Mesothelial cell of epicardium (in vitro differentiated cells): Measurements from ENCODE around the gene ADGRG4. TPM values are rescaled to one million over a fixed set of nuclear protein-coding genes. Genes with fewer than 3 reads are reported as not detected.
"Not testable (repeated sequence)": the region's sequence is repeated elsewhere in the genome, so short reads cannot be mapped to it uniquely, and the experiment has no call there.

Experiments
- DNase-seq, 2 experiments: peaks; one replicate each; pipeline ENCODE4 v3.0.0; 2021; ENCODE audit warnings: low spot score in 2 of 2; ENCODE audit not compliant: unreplicated experiment in 2 of 2
- H3K27ac Mint-ChIP-seq: 2 replicates; pipeline ENCODE4 v1.8.0; 2021; ENCODE audit warnings: mixed read lengths
- H3K27me3 Mint-ChIP-seq: 2 replicates; pipeline ENCODE4 v1.8.0; 2021; ENCODE audit warnings: low read depth, mixed read lengths
- H3K36me3 Mint-ChIP-seq: 2 replicates; pipeline ENCODE4 v1.8.0; 2021; ENCODE audit warnings: mixed read lengths
- H3K4me1 Mint-ChIP-seq: 2 replicates; pipeline ENCODE4 v1.8.0; 2021; ENCODE audit warnings: mixed read lengths
- H3K4me3 Mint-ChIP-seq: 2 replicates; pipeline ENCODE4 v1.8.0; 2021; ENCODE audit warnings: mild to moderate bottlenecking, moderate library complexity, mixed read lengths
- H3K9me3 Mint-ChIP-seq: 2 replicates; pipeline ENCODE4 v1.8.0; 2021; ENCODE audit warnings: mixed read lengths
- total RNA-seq: library from RNA; stranded (reverse); gene quantifications from 3 replicates; pipeline ENCODE4 v1.2.1, GENCODE V29; 2021
- TF ChIP-seq, protein P1 (sequence below): fragments of 200-600 bp; sonication (generic); IDR thresholded peaks from one replicate; pipeline ENCODE4 v1.5.0; 2021; ENCODE audit warnings: antibody characterized with exemption; ENCODE audit not compliant: unreplicated experiment

Gene ADGRG4
- total RNA-seq, 1 donor from 2014 or later, result not detected

DNA sequence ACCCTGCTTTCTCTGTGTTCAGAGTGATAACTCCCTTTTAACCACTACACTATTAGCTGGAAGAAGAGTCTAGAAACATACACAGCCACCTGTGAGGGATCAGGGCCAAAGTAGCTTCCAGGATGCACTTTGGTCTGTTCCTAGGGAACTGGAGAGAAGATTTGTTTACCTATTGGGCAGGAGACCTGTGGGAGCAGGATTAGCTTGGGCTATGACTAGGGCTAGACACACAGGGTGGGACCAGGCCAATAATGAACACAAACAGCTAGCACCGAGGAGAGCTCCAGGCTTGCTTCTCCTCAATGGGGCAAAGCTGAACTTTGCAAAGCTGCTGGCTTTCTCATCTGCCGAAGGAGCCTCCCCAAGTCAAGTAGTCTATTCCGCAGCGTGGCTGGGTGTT lies 25.2 kb upstream of the ADGRG4 start:
- peaks cover 2% of the 10 kb centered on the region for H3K27me3 Mint-ChIP-seq
- DNase-seq, result no peak
- TF ChIP-seq, protein P1, sequence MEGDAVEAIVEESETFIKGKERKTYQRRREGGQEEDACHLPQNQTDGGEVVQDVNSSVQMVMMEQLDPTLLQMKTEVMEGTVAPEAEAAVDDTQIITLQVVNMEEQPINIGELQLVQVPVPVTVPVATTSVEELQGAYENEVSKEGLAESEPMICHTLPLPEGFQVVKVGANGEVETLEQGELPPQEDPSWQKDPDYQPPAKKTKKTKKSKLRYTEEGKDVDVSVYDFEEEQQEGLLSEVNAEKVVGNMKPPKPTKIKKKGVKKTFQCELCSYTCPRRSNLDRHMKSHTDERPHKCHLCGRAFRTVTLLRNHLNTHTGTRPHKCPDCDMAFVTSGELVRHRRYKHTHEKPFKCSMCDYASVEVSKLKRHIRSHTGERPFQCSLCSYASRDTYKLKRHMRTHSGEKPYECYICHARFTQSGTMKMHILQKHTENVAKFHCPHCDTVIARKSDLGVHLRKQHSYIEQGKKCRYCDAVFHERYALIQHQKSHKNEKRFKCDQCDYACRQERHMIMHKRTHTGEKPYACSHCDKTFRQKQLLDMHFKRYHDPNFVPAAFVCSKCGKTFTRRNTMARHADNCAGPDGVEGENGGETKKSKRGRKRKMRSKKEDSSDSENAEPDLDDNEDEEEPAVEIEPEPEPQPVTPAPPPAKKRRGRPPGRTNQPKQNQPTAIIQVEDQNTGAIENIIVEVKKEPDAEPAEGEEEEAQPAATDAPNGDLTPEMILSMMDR, result no peak
- no peak overlapping the region for H3K27ac Mint-ChIP-seq
- H3K4me3 Mint-ChIP-seq, result no peak overlapping the region
- no peaks in the 10 kb centered on the region for H3K4me1 Mint-ChIP-seq
- H3K36me3 Mint-ChIP-seq, result no peaks in the 10 kb centered on the region
- H3K9me3 Mint-ChIP-seq, result peaks cover 13% of the 10 kb centered on the region

DNA sequence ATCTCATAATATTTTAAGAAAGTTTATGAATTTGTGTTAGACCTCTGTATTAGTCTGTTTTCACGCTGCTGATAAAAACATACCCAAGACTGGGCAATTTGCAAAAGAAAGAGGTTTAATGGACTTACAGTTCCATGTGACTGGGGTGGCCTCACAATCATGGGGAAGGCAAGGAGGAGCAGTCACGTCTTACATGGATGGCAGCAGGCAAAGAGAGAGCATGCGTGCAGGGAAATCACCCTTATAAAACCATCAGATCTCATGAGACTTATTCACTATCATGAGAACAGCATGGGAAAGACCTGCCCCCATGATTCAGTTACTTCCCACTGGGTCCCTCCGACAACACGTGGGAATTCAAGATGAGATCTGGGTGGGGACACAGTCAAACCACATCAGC lies 14.4 kb upstream of the ADGRG4 start:
- not testable (repeated sequence) for H3K4me3 Mint-ChIP-seq, H3K27me3 Mint-ChIP-seq, DNase-seq, H3K4me1 Mint-ChIP-seq, H3K27ac Mint-ChIP-seq, H3K36me3 Mint-ChIP-seq
- H3K9me3 Mint-ChIP-seq, result peaks cover 10% of the 10 kb centered on the region

DNA sequence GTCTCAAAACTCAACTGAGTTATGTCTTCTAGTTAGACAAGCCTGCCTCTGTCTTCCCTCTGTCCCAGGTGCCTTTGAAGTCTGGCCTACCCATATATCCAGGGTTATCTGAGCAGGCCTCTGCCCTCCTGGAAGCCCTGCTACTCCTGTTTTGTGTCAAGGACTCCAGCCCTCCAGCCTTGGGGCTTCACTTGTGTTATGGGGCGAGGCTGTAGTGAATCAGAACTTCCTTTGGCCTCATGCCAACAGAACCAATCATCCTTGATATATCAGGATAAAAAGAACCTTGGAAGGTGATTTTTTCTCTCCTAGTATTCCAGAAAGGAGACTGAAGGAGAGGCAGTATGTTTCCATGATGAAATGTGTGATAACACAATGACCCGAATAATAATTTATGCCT lies 8.9 kb upstream of the ADGRG4 start:
- Mint-ChIP-seq H3K27ac (no peak overlapping the region), H3K4me3 (no peak overlapping the region), H3K9me3 (peaks cover 16% of the 10 kb centered on the region), H3K36me3 (no peaks in the 10 kb centered on the region), H3K27me3 (peaks cover 3% of the 10 kb centered on the region), H3K4me1 (no peaks in the 10 kb centered on the region)
- DNase-seq, result no peak
- TF ChIP-seq, protein P1, result no peak

DNA sequence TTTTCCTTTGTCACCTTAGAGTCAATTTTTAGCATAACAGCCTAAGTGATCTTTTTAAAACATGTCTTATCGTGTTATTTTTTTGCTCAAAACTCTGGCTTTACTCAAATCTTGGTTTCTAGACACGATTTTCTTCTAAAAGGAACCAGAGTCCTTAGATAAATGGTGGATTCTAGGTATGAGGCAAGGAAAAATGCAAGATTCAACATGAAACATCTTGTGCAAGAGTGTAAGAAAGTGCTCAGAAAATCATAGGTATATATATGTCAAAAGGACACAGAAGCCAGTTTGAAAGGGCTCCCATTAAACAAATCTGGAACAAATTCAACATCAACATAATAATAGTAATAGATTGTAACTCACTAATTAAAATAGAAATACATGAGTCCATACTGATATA lies 8.1 kb upstream of the ADGRG4 start:
- Mint-ChIP-seq H3K27ac (no peak overlapping the region), H3K9me3 (peaks cover 17% of the 10 kb centered on the region), H3K36me3 (no peaks in the 10 kb centered on the region), H3K4me3 (no peak overlapping the region), H3K27me3 (peaks cover 3% of the 10 kb centered on the region), H3K4me1 (no peaks in the 10 kb centered on the region)
- DNase-seq, result no peak
- TF ChIP-seq, protein P1, result no peak

DNA sequence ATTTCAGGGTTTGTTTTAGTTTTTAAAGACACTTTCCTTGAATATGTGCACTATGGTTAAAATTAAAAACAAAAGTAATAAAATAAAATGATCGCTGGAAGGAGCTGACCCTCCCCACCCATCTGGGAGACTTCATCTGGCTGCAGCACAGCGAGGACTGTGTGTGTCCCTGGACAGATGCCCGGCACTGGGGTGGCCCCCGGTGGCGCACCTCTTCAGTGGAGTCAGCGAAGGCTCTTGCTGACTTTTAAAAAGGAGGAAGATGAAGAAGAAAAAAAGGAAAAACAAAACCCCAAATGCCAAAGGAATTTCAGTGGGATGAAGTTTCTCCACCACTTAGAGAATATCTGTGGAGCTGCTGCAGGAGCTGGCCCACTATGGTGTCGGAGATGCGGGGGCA lies 5.4 kb upstream of the ADGRG4 start:
- Mint-ChIP-seq H3K9me3 (peaks cover 23% of the 10 kb centered on the region), H3K36me3 (no peaks in the 10 kb centered on the region), H3K27me3 (peaks cover 3% of the 10 kb centered on the region), H3K27ac (no peak overlapping the region), H3K4me1 (no peaks in the 10 kb centered on the region), H3K4me3 (no peak overlapping the region)
- TF ChIP-seq, protein P1, result no peak
- DNase-seq, result no peak

DNA sequence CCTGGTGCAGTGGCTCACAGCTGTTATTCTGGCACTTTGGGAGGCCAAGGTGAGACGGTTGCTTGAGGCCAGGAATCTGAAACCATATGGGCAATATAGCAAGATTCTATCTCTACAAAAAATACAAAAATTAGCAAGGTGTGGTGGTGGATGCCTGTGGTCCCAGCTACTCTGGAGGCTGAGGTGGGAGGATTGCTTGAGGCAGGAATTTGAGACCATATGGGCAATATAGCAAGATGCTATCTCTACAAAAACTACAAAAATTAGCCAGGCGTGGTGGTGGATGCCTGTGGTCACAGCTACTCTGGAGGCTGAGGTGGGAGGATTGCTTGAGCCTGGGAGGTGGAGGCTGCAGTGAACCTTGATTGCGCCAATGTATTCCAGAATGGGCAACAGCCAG lies 2.3 kb downstream of the ADGRG4 start:
- no peak overlapping the region for H3K4me3 Mint-ChIP-seq
- no peaks in the 10 kb centered on the region for H3K36me3 Mint-ChIP-seq
- no peak overlapping the region for H3K27ac Mint-ChIP-seq
- H3K27me3 Mint-ChIP-seq, result peaks cover 9% of the 10 kb centered on the region
- no peaks in the 10 kb centered on the region for H3K4me1 Mint-ChIP-seq
- TF ChIP-seq, protein P1, result no peak
- no peak for DNase-seq
- peaks cover 22% of the 10 kb centered on the region for H3K9me3 Mint-ChIP-seq
